Immature natural killer cell (primary cell): ENCODE measurements around the gene ULK2. TPM values are rescaled to one million over a fixed set of nuclear protein-coding genes. Genes with fewer than 3 reads are reported as not detected.

Experiments used
- DNase-seq, 3 donors: peaks; one replicate each; pipeline ENCODE4 v3.0.0; 2022; ENCODE audit warnings: mixed read lengths in 1 of 3
- H3K27ac Mint-ChIP-seq, 6 donors: one replicate each; pipeline ENCODE4 v1.8.0; 2020; ENCODE audit warnings: mixed read lengths in 6 of 6, mild to moderate bottlenecking in 5 of 6, inconsistent platforms in 4 of 6, moderate library complexity in 3 of 6
- H3K27me3 Mint-ChIP-seq, 3 donors: one replicate each; pipeline ENCODE4 v1.8.0; 2020 to 2021; ENCODE audit warnings: low read depth in 3 of 3, mild to moderate bottlenecking in 3 of 3, mixed read lengths in 3 of 3, moderate library complexity in 3 of 3, inconsistent platforms in 1 of 3
- H3K36me3 Mint-ChIP-seq, 3 donors: one replicate each; pipeline ENCODE4 v1.8.0; 2020; ENCODE audit warnings: mixed read lengths in 3 of 3, inconsistent platforms in 2 of 3, mild to moderate bottlenecking in 2 of 3
- H3K4me1 Mint-ChIP-seq, 2 donors: one replicate each; pipeline ENCODE4 v1.8.0; 2020; ENCODE audit warnings: inconsistent platforms in 2 of 2, mild to moderate bottlenecking in 2 of 2, mixed read lengths in 2 of 2, moderate library complexity in 1 of 2
- H3K4me3 Mint-ChIP-seq, 5 donors: one replicate each; pipeline ENCODE4 v1.8.0; 2020; ENCODE audit warnings: mild to moderate bottlenecking in 5 of 5, mixed read lengths in 5 of 5, inconsistent platforms in 3 of 5, moderate library complexity in 3 of 5
- H3K9me3 Mint-ChIP-seq, 6 donors: one replicate each; pipeline ENCODE4 v1.8.0; 2020; ENCODE audit warnings: mild to moderate bottlenecking in 6 of 6, mixed read lengths in 6 of 6, inconsistent platforms in 4 of 6, moderate library complexity in 3 of 6
- polyA plus RNA-seq, 3 donors: library from polyadenylated mRNA; unstranded; fragments of 300-500 nt; fragmentation: Illumina TruSeq; gene quantifications; one replicate each; pipeline ENCODE4 v1.2.3, GENCODE V29; 2021

ULK2 gene
- polyA plus RNA-seq, 3 donors from 2014 or later, result 6.5 to 13.4 (median 10.6) TPM

DNA sequence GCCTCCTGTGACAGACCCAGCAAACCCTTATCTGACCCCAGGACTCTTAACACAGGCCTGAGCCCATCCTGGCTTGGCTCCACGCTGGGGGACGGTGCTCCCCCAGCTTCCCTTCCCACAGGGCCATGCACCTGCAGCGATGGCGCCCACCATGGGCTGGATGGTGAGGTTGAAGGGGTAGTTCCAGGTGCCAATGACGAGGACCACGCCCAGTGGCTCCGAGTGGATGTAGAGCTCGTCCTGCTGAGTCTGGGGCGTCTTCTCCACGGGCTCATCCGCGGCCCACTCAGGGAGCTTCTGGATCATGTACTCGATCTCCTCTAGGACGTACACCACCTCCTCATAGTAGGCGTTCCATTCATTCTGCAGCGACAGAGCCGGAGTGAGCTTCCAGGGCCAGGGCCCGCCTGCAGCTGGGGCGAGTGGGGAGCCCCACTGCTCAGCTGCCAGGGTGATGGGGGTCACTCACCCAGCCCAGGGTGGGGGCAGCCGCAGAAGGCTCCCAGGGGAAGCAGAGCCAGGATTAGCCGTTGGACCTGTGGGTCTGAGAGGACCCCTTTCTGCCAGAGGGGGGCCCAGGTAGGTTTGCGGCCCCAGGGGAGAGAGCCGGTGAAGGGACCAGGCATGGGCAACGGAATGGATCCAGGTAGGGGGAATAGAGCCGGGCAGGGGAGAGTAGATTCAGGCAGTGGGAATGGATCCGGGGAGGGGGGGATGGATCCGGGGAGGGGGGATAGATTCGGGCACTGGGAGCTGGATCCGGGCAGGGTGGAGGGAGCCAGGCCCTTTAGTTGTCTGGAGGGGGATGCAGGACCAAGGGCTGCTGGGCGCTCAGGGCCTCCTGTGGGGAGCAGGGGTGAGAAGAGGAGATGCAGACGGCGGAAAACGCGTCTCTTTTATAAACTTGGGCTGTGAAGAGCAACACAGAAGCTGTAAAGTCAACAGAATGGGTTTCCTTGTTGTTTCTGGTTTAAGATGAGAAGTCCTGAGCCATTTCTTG lies 124.3 kb downstream of the ULK2 start:
- H3K27me3 Mint-ChIP-seq, result peaks cover 0 to 2% (median 0%) of the 10 kb centered on the region in 3 donors
- peaks cover 0 to 1% (median 0%) of the 10 kb centered on the region in 6 donors for H3K9me3 Mint-ChIP-seq
- peak overlapping the region; percentile 39 to 81 (median 72) for H3K4me3 Mint-ChIP-seq
- no peak for DNase-seq
- H3K4me1 Mint-ChIP-seq, result peaks cover 6% of the 10 kb centered on the region in 2 donors
- no peak overlapping the region for H3K27ac Mint-ChIP-seq
- no peaks in the 10 kb centered on the region for H3K36me3 Mint-ChIP-seq

DNA sequence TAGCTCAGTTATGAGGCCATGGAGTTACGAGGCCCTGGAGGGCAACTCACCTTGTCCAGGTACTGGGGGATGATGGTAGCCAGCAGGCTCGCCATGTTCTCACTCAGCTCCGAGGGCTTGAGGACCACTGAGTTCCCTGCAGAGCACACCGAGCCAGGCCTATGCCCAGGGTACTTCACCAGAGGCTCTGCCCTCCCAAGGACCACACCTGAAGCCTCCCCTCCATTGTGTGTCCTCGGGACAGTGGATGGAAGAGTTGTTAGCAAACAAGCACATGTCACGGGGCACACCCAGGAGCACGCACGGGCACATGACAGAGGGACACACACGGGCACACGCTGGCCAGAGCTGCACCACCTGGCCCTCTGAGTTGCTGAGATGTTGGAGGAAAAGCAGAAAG lies 125.2 kb downstream of the ULK2 start:
- DNase-seq, result no peak
- Mint-ChIP-seq H3K4me1 (peaks cover 6% of the 10 kb centered on the region in 2 donors), H3K4me3 (no peak overlapping the region)

DNA sequence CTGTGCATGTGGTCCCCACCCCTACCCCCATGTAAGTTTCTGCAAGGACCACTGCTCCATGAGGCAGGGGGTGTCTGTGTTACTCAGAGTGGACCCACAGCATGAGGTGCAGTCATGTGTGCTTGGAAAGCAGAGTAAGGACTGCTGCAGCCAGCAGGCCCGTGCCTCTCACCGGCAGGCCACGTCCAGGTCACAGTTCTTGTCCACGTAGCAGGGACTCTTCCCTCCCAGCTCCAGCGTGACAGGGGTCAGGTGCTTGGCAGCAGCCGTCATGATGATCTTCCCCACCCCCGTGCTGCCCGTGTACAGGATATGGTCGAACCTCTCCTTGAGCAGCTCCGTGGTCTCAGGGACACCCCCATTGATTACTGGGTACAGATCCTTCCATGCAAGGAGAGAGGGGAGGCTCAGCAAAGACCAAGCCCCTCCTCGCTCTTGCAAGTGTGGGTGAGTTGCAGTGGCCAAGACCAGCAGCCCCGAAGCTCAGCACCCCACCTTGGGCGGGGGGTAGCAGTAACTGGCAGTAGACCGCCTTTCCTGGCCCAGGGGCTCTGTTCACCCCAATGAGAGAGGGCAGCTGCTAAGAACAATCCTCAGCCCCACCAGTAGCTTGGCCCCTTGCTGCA lies 125.8 kb downstream of the ULK2 start:
- peaks cover 0 to 2% (median 0%) of the 10 kb centered on the region in 3 donors for H3K27me3 Mint-ChIP-seq
- peaks cover 6% of the 10 kb centered on the region in 2 donors for H3K4me1 Mint-ChIP-seq
- H3K9me3 Mint-ChIP-seq, result peaks cover 0 to 1% (median 0%) of the 10 kb centered on the region in 6 donors
- no peak overlapping the region for H3K27ac Mint-ChIP-seq
- DNase-seq, result no peak
- no peak overlapping the region for H3K4me3 Mint-ChIP-seq
- H3K36me3 Mint-ChIP-seq, result no peaks in the 10 kb centered on the region

More for the DNA sequence above, 125.2 kb downstream of the ULK2 start:
- Mint-ChIP-seq H3K36me3 (no peaks in the 10 kb centered on the region), H3K27me3 (peaks cover 0 to 2% (median 0%) of the 10 kb centered on the region in 3 donors), H3K9me3 (peaks cover 0 to 1% (median 0%) of the 10 kb centered on the region in 6 donors), H3K27ac (no peak overlapping the region)

DNA sequence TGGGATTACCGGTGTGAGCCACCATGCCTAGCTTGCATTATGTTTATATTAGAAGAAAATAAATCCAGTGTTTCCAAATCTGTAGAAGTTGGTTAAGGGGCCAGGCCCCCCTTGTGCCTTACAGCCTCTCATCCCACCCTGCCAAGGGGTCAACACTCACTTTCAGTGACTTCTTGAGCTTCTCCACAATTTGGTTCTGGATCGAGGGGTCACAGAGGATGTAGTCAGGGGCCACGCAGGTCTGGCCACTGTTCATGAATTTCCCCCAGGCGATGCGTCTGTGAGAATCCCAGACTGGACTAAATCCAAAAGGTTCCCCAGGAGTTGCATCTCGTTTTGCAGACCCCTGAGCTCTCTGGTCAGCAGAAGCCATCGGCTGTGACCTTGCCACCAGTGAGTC lies 126.8 kb downstream of the ULK2 start:
- DNase-seq, result no peak
- Mint-ChIP-seq H3K4me1 (peaks cover 6% of the 10 kb centered on the region in 2 donors), H3K36me3 (no peaks in the 10 kb centered on the region), H3K27me3 (peaks cover 0 to 2% (median 0%) of the 10 kb centered on the region in 3 donors), H3K9me3 (peaks cover 0 to 1% (median 0%) of the 10 kb centered on the region in 6 donors), H3K4me3 (no peak overlapping the region), H3K27ac (no peak overlapping the region)

DNA sequence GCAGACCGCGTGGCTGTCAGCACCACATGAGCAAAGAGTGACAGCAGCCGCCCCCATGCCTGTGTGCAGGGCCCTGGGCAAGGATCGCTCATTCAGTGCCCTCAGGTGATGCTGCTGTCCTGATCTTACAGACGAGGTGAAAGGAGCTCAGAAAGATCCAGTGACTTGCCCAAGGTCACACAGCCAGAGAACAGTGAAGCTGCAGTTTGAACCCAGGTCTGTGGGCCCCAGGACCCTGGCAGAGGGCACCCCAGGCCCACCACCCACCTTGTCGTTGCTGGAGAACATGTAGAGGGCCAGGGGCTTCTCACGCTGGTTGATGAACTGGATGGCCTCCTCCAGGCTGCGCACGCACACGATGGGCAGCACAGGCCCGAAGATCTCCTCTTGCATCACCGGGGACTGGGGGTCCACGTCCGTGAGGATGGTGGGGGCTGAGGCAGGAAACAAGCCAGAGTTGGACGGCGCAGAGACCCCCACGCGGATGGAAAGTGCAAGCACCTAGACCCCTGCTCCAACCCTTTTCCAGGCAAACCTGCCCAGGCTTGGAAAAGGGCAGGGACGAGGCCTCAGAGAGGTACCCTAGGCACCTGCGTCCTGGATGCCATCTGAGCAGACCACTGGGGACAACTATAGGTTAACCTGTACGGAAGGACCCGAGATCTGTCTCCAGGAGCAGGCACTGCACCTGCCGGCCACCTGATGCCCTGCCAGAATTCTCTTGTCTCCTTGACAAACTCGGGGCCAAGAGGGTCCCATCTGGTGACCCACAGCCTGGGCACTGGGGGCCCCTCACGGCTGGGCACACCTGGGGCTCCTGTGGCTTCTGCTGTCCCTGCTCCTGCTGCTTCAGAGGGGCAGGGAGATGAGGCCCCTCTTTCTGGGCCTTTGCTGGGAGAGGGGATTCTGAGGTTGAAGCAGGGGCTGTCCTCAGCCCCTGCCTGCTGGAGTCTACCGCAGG lies 128.2 kb downstream of the ULK2 start:
- Mint-ChIP-seq H3K27me3 (peaks cover 0 to 2% (median 1%) of the 10 kb centered on the region in 3 donors), H3K27ac (no peak overlapping the region), H3K4me1 (no peaks in the 10 kb centered on the region), H3K9me3 (peaks cover 0 to 1% (median 0%) of the 10 kb centered on the region in 6 donors), H3K4me3 (no peak overlapping the region), H3K36me3 (no peaks in the 10 kb centered on the region)
- DNase-seq, result no peak

DNA sequence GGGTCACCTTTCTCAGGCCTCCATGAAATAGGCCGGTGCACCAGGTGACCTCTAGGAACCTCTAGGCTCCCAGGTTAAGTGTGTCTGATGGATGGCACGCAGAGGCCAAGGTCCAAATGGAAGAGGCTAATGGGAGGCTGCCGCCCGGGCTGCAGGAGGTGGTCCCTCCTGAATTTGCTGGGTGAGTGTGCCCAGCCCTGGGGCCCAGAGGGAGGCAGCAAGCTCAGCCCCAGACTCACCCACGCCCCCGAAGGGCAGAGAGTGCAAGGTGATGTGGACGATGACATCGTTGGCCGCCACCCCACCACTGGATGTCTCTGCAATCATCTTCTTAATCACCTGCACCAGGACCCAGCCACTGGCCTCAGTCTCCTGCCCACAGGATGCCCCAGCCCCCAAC lies 129.0 kb downstream of the ULK2 start:
- no peak for DNase-seq
- H3K36me3 Mint-ChIP-seq, result no peaks in the 10 kb centered on the region

DNA sequence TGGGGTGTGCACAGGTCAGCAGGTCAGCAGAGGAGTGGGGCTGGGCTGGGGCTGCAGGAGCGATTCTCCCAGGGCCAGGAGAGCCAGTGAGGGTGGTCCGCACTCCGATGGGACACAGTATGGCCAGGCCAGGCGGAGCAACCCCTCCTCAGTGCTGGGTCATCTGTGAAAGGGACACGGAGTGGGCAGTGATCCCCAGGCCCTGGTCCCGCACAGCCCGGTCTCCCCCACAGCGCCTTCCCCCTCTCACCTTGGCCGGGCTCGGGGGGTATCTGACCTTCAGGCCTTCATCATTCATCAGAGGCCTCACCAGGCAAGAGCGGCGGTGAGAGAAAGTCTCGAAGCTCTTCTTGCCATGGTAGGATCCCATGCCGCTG lies 129.7 kb downstream of the ULK2 start:
- Mint-ChIP-seq H3K4me1 (no peaks in the 10 kb centered on the region), H3K4me3 (no peak overlapping the region), H3K27me3 (peaks cover 0 to 2% (median 1%) of the 10 kb centered on the region in 3 donors), H3K36me3 (no peaks in the 10 kb centered on the region), H3K27ac (no peak overlapping the region), H3K9me3 (no peaks in the 10 kb centered on the region)
- no peak for DNase-seq

More for the DNA sequence above, 129.0 kb downstream of the ULK2 start:
- H3K27ac Mint-ChIP-seq, result peak overlapping the region in 1 of 6 donors; percentile 8
- H3K4me1 Mint-ChIP-seq, result no peaks in the 10 kb centered on the region
- no peak overlapping the region for H3K4me3 Mint-ChIP-seq
- no peaks in the 10 kb centered on the region for H3K9me3 Mint-ChIP-seq
- H3K27me3 Mint-ChIP-seq, result peaks cover 0 to 2% (median 1%) of the 10 kb centered on the region in 3 donors

DNA sequence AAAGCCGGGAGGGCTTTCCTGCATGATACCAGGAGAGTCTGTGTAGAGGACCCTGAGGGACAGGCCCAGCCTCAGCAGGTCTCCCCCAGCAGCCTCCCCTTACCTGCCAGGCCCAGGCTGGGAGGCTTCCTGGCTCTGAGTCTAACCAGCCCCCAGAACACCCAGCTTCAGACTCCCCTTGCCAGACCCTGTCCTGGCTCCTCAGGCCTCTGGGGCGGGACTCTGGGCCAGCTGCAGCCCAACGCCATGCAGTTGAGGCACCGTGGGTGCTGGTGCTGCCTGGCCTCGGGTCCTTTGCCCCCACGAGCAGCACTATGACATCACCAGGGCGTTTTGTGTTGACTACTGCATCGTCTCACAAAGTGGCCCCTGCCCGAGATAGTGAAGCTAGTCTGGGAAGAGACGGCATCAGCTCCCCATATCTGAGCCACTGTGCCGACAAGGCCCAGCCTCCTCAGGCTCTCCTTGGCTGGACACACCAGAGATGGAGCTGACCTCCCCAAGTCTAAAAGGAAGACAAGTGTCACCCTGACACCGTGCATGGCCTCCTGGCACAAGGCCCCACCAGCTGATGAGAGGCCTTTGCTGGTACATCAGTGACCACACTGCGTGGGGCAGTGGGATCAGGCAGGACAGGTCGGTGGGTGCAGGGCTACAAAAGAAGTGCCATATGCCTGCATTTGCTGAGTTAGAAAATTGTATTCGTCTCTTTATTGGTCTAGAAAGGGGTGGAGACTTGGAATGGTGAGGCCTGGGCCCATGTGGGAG lies 130.2 kb downstream of the ULK2 start:
- no peaks in the 10 kb centered on the region for H3K9me3 Mint-ChIP-seq
- peaks cover 0 to 2% (median 1%) of the 10 kb centered on the region in 3 donors for H3K27me3 Mint-ChIP-seq
- no peak for DNase-seq
- H3K4me1 Mint-ChIP-seq, result no peaks in the 10 kb centered on the region
- no peaks in the 10 kb centered on the region for H3K36me3 Mint-ChIP-seq
- H3K4me3 Mint-ChIP-seq, result no peak overlapping the region
- H3K27ac Mint-ChIP-seq, result no peak overlapping the region

DNA sequence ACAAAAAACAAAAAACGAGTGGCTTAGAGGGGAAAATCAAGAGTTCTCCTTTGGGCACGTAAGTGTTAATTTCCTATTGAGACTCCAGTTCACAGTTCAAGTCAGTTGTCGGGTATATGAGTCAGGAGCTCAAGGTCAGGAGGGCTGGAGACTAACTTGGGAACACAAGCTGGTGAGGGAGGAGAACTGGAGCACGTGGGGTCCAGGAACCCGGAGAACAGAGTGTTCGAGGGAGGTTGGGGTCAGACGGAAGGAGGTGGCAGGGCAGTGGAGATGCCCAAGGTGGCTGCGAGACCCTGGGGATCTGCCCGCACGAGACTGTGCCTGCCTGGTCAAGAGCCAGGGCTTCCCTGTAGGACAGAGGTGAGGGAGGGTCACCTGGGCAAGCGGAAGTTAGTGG lies 131.7 kb downstream of the ULK2 start:
- DNase-seq, result no peak
- H3K9me3 Mint-ChIP-seq, result no peaks in the 10 kb centered on the region
- peaks cover 0 to 2% (median 1%) of the 10 kb centered on the region in 3 donors for H3K27me3 Mint-ChIP-seq
- H3K27ac Mint-ChIP-seq, result peak overlapping the region in 2 of 6 donors; percentile 13 to 23
- no peak overlapping the region for H3K4me3 Mint-ChIP-seq
- no peaks in the 10 kb centered on the region for H3K4me1 Mint-ChIP-seq
- H3K36me3 Mint-ChIP-seq, result no peaks in the 10 kb centered on the region

DNA sequence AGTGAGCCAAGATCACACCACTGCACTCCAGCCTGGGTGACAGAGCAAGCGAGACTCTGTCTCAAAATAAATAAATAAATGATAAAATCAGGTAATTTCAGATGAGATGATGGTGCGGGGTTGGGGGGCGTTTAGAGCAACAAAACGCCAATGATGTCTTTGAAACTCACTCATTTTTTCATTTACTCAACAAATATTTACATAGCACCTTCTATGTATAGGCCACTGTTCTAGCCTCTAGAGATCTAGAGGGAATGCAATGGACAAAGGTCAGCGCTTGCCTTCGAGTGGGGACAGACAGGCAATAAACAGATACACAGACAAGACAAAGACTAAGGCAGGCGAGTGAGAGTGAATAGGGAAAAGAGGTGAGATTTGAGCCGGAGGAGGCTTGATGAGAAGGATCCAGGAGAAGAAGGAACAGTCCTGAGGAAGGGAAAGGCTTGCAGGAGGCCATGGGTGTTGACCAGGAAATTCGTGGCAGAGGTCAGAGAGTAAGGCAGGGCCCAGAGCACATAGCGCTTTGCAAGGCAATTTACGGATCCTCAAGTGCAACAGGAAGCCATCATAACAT lies 133.7 kb downstream of the ULK2 start:
- H3K4me1 Mint-ChIP-seq, result no peaks in the 10 kb centered on the region
- no peak for DNase-seq
- H3K27ac Mint-ChIP-seq, result no peak overlapping the region
- no peak overlapping the region for H3K4me3 Mint-ChIP-seq
- no peaks in the 10 kb centered on the region for H3K36me3 Mint-ChIP-seq
- peaks cover 0 to 2% (median 1%) of the 10 kb centered on the region in 3 donors for H3K27me3 Mint-ChIP-seq
- no peaks in the 10 kb centered on the region for H3K9me3 Mint-ChIP-seq

DNA sequence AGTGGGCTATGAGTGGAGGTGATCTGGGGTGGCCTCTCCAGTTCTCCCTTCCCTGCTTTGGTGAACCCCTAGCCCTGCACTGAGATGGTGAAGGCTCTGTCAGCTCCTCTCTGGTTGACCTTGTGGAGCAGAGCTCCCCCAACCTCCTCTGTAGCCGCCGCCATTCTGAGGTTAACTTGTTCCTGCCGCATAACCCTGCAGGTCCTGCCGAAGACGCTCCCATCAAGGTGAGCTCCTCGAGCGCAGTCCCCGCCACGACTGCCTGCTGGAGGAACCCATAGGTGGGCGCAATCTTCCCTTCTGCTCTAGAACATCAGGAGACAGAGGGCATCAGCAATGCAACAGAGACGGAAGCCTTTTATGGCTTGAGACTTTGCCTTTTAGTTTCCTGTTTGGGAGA lies 136.1 kb downstream of the ULK2 start:
- H3K27ac Mint-ChIP-seq, result peak overlapping the region in 1 of 6 donors; percentile 64
- no peaks in the 10 kb centered on the region for H3K9me3 Mint-ChIP-seq
- H3K27me3 Mint-ChIP-seq, result peaks cover 0 to 2% (median 1%) of the 10 kb centered on the region in 3 donors
- no peak for DNase-seq
- H3K36me3 Mint-ChIP-seq, result no peaks in the 10 kb centered on the region
- peaks cover 0 to 1% of the 10 kb centered on the region in 2 donors for H3K4me1 Mint-ChIP-seq
- H3K4me3 Mint-ChIP-seq, result no peak overlapping the region

DNA sequence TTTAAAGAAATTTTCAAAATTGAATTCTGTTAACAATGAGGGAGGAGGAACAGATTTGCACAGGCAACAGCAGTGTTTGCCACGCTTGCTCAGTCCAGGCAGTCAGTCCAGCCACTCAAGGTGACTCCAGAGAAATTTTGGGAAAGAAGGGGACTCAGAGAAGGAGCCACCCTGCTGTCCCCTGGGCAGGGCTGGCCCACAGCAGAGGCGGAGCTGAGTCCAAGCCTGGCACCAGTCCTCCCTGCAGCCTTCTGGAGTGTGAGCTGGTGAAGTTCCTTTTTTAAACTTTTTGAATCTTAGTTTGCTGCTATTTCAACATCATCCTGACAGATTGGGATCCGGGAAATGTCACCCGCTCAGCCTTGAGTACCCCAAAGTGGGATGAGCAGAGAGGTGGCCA lies 136.9 kb downstream of the ULK2 start:
- H3K27me3 Mint-ChIP-seq, result peaks cover 0 to 1% (median 0%) of the 10 kb centered on the region in 3 donors

More for the DNA sequence above, 136.9 kb downstream of the ULK2 start:
- Mint-ChIP-seq H3K4me1 (peaks cover 0 to 2% of the 10 kb centered on the region in 2 donors), H3K36me3 (no peaks in the 10 kb centered on the region), H3K27ac (no peak overlapping the region), H3K9me3 (no peaks in the 10 kb centered on the region), H3K4me3 (no peak overlapping the region)
- DNase-seq, result no peak
